Measurements from ENCODE around the gene RNF115. TPM values are rescaled to one million over a fixed set of nuclear protein-coding genes. Genes with fewer than 3 reads are reported as not detected.

RNF115 gene
- total RNA-seq, 1 donor from 2014 or later, result 15.9 TPM

DNA sequence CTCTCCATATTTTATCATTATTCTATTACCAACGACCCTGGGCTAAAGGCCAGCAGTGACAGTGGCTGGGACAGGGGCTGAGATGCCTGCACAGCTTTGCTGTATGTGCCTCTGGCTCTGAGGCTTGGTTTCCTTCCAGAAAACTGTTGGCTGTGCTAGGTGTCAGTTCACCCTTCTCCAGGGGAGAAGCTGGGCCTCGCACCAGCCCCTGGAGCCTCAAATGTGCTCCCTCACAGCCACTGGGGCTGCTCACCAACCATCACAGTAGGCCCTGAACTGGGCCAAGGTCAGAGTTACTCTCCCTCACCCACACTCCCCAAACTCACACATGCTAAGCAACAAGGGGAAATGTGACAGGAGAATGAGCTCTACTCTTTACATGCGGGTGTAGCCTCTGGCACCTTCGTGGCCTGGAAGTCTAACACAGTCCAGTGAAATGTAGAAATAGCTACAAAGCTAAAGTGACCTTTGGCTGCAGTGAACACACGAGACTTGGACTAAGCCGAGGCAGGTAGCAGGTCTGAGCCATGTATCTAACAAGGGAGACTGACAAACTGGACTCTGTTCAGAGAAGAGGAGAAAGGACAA, 109.3 kb downstream of the RNF115 start:
- DNase-seq (ENCODE audit: extremely low spot score, unreplicated experiment), result no peak
- no peaks in the 10 kb centered on the region for H3K9me3 Mint-ChIP-seq (ENCODE audit: unreplicated experiment)
- peaks cover 13% of the 10 kb centered on the region for H3K4me1 Mint-ChIP-seq (ENCODE audit: unreplicated experiment)
- H3K27me3 Mint-ChIP-seq (ENCODE audit: unreplicated experiment), result no peaks in the 10 kb centered on the region
- no peaks in the 10 kb centered on the region for H3K36me3 Mint-ChIP-seq (ENCODE audit: unreplicated experiment)
- no peak overlapping the region for H3K4me3 Mint-ChIP-seq (ENCODE audit: unreplicated experiment)
- no peak overlapping the region for H3K27ac Mint-ChIP-seq (ENCODE audit: unreplicated experiment)
- TF ChIP-seq, protein P1, sequence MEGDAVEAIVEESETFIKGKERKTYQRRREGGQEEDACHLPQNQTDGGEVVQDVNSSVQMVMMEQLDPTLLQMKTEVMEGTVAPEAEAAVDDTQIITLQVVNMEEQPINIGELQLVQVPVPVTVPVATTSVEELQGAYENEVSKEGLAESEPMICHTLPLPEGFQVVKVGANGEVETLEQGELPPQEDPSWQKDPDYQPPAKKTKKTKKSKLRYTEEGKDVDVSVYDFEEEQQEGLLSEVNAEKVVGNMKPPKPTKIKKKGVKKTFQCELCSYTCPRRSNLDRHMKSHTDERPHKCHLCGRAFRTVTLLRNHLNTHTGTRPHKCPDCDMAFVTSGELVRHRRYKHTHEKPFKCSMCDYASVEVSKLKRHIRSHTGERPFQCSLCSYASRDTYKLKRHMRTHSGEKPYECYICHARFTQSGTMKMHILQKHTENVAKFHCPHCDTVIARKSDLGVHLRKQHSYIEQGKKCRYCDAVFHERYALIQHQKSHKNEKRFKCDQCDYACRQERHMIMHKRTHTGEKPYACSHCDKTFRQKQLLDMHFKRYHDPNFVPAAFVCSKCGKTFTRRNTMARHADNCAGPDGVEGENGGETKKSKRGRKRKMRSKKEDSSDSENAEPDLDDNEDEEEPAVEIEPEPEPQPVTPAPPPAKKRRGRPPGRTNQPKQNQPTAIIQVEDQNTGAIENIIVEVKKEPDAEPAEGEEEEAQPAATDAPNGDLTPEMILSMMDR (IDR thresholded peaks at IDR 0.05), result no peak

DNA sequence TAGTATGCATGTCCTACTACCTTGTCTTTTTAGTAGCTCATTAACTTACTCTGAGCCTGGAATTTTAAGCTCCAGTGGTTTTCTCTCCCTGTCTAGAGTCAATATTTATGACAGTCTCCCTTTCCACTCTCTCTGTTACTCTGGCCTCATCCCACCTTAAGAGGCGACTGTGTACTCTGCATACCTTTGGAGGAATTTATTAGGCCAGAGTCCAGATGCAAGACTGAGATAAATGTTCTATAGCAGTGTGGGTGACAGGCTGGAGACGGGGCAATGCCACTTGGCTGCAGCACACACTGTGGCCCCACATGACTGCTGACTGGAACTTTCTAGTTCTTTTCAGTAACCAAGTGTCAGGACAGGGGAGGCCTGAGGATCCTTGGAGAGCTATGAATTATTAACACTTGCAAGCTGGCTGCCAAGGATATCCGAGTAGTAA, 112.7 kb downstream of the RNF115 start:
- no peaks in the 10 kb centered on the region for H3K27me3 Mint-ChIP-seq (ENCODE audit: unreplicated experiment)
- H3K4me3 Mint-ChIP-seq (ENCODE audit: unreplicated experiment), result no peak overlapping the region
- DNase-seq (ENCODE audit: extremely low spot score, unreplicated experiment), result no peak
- peaks cover 12% of the 10 kb centered on the region for H3K4me1 Mint-ChIP-seq (ENCODE audit: unreplicated experiment)
- TF ChIP-seq, protein P1 (IDR thresholded peaks at IDR 0.05), result no peak
- no peaks in the 10 kb centered on the region for H3K9me3 Mint-ChIP-seq (ENCODE audit: unreplicated experiment)
- no peak overlapping the region for H3K27ac Mint-ChIP-seq (ENCODE audit: unreplicated experiment)
- no peaks in the 10 kb centered on the region for H3K36me3 Mint-ChIP-seq (ENCODE audit: unreplicated experiment)

DNA sequence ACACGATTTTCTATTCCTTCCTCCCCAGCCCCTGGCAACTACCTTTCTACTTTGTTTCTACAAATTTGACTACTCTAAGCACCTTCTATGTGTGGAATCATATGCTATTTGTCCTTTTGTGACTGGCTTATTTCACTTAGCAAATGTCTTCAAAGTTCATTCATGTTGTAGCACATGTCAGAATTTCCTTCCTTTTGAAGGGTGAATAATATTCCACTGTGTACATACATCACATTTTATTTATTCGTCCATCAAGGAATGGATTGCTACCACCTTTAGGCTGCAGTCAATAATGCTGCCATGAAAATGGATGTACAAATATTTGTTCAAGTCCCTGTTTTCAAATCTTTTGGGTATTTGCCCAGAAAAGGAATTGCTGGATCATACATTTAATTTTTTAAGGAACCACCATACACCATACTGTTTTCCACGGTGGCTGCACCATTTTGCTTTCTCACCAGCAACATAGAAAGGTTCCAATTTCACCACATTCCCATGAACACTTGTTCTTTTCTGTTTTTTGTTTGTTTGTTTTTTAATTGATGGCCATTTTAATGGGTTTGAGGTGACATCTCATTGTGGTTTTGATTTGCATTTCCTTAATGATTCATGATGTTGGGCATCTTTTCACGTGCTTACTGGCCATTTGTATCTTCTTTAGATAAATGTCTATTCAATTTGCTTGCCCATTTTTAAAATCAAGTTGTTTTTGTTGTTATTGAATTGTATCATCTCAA, 113.4 kb downstream of the RNF115 start:
- Mint-ChIP-seq H3K27me3 (ENCODE audit: unreplicated experiment) (no peaks in the 10 kb centered on the region), H3K4me1 (ENCODE audit: unreplicated experiment) (peaks cover 18% of the 10 kb centered on the region), H3K4me3 (ENCODE audit: unreplicated experiment) (no peak overlapping the region), H3K36me3 (ENCODE audit: unreplicated experiment) (no peaks in the 10 kb centered on the region), H3K9me3 (ENCODE audit: unreplicated experiment) (no peaks in the 10 kb centered on the region), H3K27ac (ENCODE audit: unreplicated experiment) (no peak overlapping the region)
- TF ChIP-seq, protein P1 (IDR thresholded peaks at IDR 0.05), result no peak
- no peak for DNase-seq (ENCODE audit: extremely low spot score, unreplicated experiment)

DNA sequence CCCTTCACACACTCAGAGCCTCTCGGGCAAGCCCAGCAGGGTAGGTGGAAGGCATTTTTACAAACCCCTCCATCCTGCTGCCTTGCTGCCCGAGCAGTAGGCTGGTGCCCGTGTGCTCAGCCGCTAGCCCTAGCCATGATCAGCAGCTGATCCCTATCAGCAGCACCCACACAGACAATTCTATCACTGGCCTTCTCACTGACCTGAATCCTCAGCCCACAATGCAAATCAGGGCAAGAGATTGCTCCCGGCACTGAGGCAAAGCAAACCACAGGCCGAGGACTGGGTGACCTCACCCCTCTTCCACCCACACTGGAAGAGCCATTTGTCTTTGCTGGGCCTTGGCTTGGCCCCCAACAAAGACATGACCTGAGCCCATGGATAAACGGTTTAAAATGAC, 115.8 kb downstream of the RNF115 start:
- Mint-ChIP-seq H3K27me3 (ENCODE audit: unreplicated experiment) (no peaks in the 10 kb centered on the region), H3K9me3 (ENCODE audit: unreplicated experiment) (no peaks in the 10 kb centered on the region), H3K27ac (ENCODE audit: unreplicated experiment) (no peak overlapping the region), H3K4me3 (ENCODE audit: unreplicated experiment) (no peak overlapping the region), H3K4me1 (ENCODE audit: unreplicated experiment) (peaks cover 20% of the 10 kb centered on the region), H3K36me3 (ENCODE audit: unreplicated experiment) (no peaks in the 10 kb centered on the region)
- TF ChIP-seq, protein P1 (IDR thresholded peaks at IDR 0.05), result no peak
- no peak for DNase-seq (ENCODE audit: extremely low spot score, unreplicated experiment)

DNA sequence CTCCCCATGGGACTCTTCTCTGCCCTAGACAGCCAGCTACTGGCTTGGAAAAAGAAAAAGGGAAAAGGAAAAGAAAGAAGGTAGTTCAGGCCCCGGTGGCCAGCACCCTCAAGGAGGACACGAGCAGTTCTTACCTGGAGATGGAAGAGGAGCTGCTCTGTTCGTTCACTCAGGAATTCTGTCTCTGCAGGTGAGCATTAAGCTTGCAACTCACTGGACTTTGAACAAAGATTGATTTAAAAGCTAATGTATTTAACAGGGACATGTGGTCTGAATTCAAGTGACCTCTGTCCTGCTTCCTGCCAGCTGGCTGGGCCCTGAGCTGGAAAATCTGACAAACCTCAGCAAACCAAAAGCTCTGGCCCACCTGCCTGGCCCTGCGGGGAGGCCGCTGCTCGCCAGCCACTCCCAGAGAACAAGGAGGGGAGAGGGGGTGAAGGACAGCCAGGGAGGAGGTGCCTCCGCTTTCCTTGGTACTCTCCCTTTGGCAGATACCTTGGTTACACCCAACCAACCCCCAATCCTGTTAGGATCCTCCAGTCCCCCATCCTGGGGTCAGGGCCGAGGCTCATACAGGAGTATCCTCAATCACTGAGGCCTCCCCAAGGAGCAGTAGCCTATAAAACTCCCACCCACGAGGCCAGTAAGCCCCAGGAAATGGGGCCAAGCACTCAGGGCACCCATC, 116.6 kb downstream of the RNF115 start, which contains the start of gene PDZK1:
PDZK1 (minus strand) TSS at position 186 of the 685 bp plus-strand sequence. CDS start 19,347 bp downstream, outside the sequence.
- Mint-ChIP-seq H3K27me3 (ENCODE audit: unreplicated experiment) (no peaks in the 10 kb centered on the region), H3K9me3 (ENCODE audit: unreplicated experiment) (no peaks in the 10 kb centered on the region), H3K27ac (ENCODE audit: unreplicated experiment) (peak within 1 kb of the TSS; percentile 50), H3K36me3 (ENCODE audit: unreplicated experiment) (no peaks in the 10 kb centered on the region), H3K4me1 (ENCODE audit: unreplicated experiment) (peaks cover 20% of the 10 kb centered on the region), H3K4me3 (ENCODE audit: unreplicated experiment) (no peak within 1 kb of the TSS)
- no peak for DNase-seq (ENCODE audit: extremely low spot score, unreplicated experiment)
- TF ChIP-seq, protein P1 (IDR thresholded peaks at IDR 0.05), result no peak
